ENCODE data around the gene WDR91.

Gene WDR91

DNA sequence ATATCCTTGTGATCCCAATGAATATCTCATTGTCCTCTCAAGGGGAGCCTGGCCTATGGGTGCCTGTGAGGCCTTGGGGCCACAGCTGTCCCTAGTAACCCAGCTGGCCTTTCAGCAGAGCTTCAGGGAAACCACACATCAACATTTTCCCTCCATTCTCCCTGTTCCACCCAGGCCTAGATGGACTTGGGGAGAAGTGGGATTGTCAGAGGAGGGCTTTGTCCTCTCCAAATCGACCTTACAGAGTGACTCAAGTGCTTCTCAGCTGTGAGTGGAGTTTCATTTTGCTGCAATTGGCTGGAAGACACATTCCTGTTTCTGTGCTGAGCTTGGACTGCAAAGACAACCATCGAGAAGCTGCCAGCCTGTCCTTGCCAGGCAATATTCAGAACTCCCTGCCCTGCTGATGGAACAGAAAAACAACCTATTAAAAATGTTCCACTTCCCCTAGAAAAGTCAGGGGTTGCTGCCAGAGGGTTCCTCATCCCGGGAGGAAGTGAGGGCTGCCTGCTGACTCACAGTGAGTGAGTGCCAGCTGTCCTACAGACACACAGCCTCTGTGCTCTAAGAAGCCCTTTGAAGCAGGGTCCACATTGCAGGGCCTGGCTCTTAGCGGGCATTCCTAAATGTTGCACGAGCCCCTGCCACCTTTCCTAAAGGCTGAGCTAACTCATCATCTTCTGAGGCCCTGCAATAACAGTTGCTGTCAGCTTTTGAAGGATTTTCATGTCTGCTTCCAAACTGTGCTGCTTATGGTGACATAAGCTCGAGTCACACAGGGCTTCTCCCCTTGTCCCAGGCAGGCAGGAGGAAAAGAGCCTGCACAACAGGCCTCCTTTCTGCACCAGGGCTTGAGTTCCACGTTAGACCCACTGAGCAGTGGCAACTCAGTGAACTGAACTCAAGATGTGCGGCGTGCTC lies 42.8 kb upstream of the WDR91 start:
- Mint-ChIP-seq H3K4me3 (no peak overlapping the region), H3K36me3 (ENCODE audit: low read depth) (no peaks in the 10 kb centered on the region), H3K9me3 (no peaks in the 10 kb centered on the region), H3K27ac (no peak overlapping the region), H3K27me3 (ENCODE audit: low read depth) (peaks cover 17% of the 10 kb centered on the region), H3K4me1 (peaks cover 15% of the 10 kb centered on the region)
- TF ChIP-seq CTCF (IDR thresholded peaks at IDR 0.05; ENCODE audit: unreplicated experiment in 3 of 3): no peak

GRCh38 chr7:135251496-135252391 lies 40.4 kb upstream of the WDR91 start:
- TF ChIP-seq CTCF (IDR thresholded peaks at IDR 0.05; ENCODE audit: unreplicated experiment in 3 of 3): no peak
- Mint-ChIP-seq H3K27me3 (ENCODE audit: low read depth) (peaks cover 13% of the 10 kb centered on the region), H3K4me1 (peaks cover 11% of the 10 kb centered on the region), H3K27ac (no peak overlapping the region), H3K4me3 (no peak overlapping the region), H3K9me3 (no peaks in the 10 kb centered on the region), H3K36me3 (ENCODE audit: low read depth) (no peaks in the 10 kb centered on the region)

- H3K9me3 Mint-ChIP-seq: no peaks in the 10 kb centered on the region
- no peaks in the 10 kb centered on the region for H3K4me1 Mint-ChIP-seq
- no peaks in the 10 kb centered on the region for H3K36me3 Mint-ChIP-seq (ENCODE audit: low read depth)
- no peak for TF ChIP-seq CTCF (IDR thresholded peaks at IDR 0.05; ENCODE audit: unreplicated experiment in 3 of 3)
- peaks cover 4% of the 10 kb centered on the region for H3K27me3 Mint-ChIP-seq (ENCODE audit: low read depth)
- no peak overlapping the region for H3K27ac Mint-ChIP-seq
- H3K4me3 Mint-ChIP-seq: no peak overlapping the region
Observed at GRCh38 chr7:135248546-135248945, 37.2 kb upstream of the WDR91 start.

- no peak for TF ChIP-seq CTCF (IDR thresholded peaks at IDR 0.05; ENCODE audit: unreplicated experiment in 3 of 3)
- no peaks in the 10 kb centered on the region for H3K36me3 Mint-ChIP-seq (ENCODE audit: low read depth)
- H3K4me1 Mint-ChIP-seq: no peaks in the 10 kb centered on the region
- no peak overlapping the region for H3K27ac Mint-ChIP-seq
- no peak overlapping the region for H3K4me3 Mint-ChIP-seq
- peaks cover 4% of the 10 kb centered on the region for H3K27me3 Mint-ChIP-seq (ENCODE audit: low read depth)
- H3K9me3 Mint-ChIP-seq: no peaks in the 10 kb centered on the region
Observed at GRCh38 chr7:135247746-135248471, 36.6 kb upstream of the WDR91 start.

- Mint-ChIP-seq H3K36me3 (ENCODE audit: low read depth) (no peaks in the 10 kb centered on the region), H3K4me3 (no peak overlapping the region), H3K27ac (no peak overlapping the region), H3K27me3 (ENCODE audit: low read depth) (peaks cover 4% of the 10 kb centered on the region), H3K9me3 (no peaks in the 10 kb centered on the region), H3K4me1 (no peaks in the 10 kb centered on the region)
- no peak for TF ChIP-seq CTCF (IDR thresholded peaks at IDR 0.05; ENCODE audit: unreplicated experiment in 3 of 3)
Observed at GRCh38 chr7:135246191-135246825, 35.0 kb upstream of the WDR91 start.

Measured in nephron (organoid).